ENCODE results near the gene TUBB2A.

GRCh38 chr6:3138341-3138740, 19.0 kb downstream of the TUBB2A start:
- TF ChIP-seq, protein P1, sequence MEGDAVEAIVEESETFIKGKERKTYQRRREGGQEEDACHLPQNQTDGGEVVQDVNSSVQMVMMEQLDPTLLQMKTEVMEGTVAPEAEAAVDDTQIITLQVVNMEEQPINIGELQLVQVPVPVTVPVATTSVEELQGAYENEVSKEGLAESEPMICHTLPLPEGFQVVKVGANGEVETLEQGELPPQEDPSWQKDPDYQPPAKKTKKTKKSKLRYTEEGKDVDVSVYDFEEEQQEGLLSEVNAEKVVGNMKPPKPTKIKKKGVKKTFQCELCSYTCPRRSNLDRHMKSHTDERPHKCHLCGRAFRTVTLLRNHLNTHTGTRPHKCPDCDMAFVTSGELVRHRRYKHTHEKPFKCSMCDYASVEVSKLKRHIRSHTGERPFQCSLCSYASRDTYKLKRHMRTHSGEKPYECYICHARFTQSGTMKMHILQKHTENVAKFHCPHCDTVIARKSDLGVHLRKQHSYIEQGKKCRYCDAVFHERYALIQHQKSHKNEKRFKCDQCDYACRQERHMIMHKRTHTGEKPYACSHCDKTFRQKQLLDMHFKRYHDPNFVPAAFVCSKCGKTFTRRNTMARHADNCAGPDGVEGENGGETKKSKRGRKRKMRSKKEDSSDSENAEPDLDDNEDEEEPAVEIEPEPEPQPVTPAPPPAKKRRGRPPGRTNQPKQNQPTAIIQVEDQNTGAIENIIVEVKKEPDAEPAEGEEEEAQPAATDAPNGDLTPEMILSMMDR (IDR thresholded peaks at IDR 0.05): no peak
- no peak for TF ChIP-seq ZFX (IDR thresholded peaks at IDR 0.05; ENCODE audit: borderline replicate concordance)

All from 22Rv1 (cell line).